DOHH2 (cell line): ENCODE results near the gene PITX3.

ENCODE experiments used
- H3F3A ChIP-seq: fragments of 200-600 bp; sonication (generic), shearing (Covaris generic); 2 replicates; pipeline ENCODE4 v1.6.0; 2016; ENCODE audit warnings: antibody characterized with exemption, mild to moderate bottlenecking; ENCODE audit not compliant: control insufficient read depth, insufficient read depth
- H3K27ac ChIP-seq: fragments of 200-600 bp; sonication (generic); 2 replicates; pipeline ENCODE4 v1.5.1; 2014; ENCODE audit warnings: low read depth, mild to moderate bottlenecking, low read length, moderate library complexity
- H3K27me3 ChIP-seq: fragments of 200-600 bp; sonication (generic); 2 replicates; pipeline ENCODE4 v1.6.1; 2014; ENCODE audit warnings: mild to moderate bottlenecking, low read length, mixed read lengths; ENCODE audit not compliant: control insufficient read depth
- H3K36me3 ChIP-seq: fragments of 200-600 bp; sonication (generic); 2 replicates; pipeline ENCODE4 v1.6.1; 2014; ENCODE audit warnings: mild to moderate bottlenecking, low read length, moderate library complexity, mixed read lengths; ENCODE audit not compliant: control insufficient read depth
- H3K4me1 ChIP-seq: fragments of 200-600 bp; sonication (generic); 2 replicates; pipeline ENCODE4 v1.6.1; 2014; ENCODE audit warnings: mild to moderate bottlenecking, low read length, mixed read lengths; ENCODE audit not compliant: control insufficient read depth
- H3K4me2 ChIP-seq: fragments of 200-600 bp; sonication (generic); 2 replicates; pipeline ENCODE4 v1.6.0; 2014; ENCODE audit warnings: mild to moderate bottlenecking, low read length, moderate library complexity
- H3K4me3 ChIP-seq: fragments of 200-600 bp; sonication (generic); 2 replicates; pipeline ENCODE4 v1.5.1; 2014; ENCODE audit warnings: mild to moderate bottlenecking, low read length, mixed read lengths
- H3K79me2 ChIP-seq: fragments of 200-600 bp; sonication (generic); 2 replicates; pipeline ENCODE4 v1.6.1; 2014; ENCODE audit warnings: mild to moderate bottlenecking, low read length, mixed read lengths; ENCODE audit not compliant: control insufficient read depth
- H3K9me2 ChIP-seq: fragments of 200-600 bp; sonication (generic); replicated peaks from 2 replicates; pipeline ENCODE4 v1.6.1; 2014; ENCODE audit warnings: mild to moderate bottlenecking, low read length, mixed read lengths; ENCODE audit not compliant: control insufficient read depth
- H3K9me3 ChIP-seq: fragments of 200-600 bp; sonication (generic); 2 replicates; pipeline ENCODE4 v1.6.1; 2014; ENCODE audit warnings: antibody characterized with exemption, low read length, mixed read lengths; ENCODE audit not compliant: control insufficient read depth, insufficient read depth
- H4K20me1 ChIP-seq: fragments of 200-600 bp; sonication (generic); 2 replicates; pipeline ENCODE4 v1.6.0; 2014; ENCODE audit warnings: low read depth, mild to moderate bottlenecking, antibody characterized with exemption, low read length, moderate library complexity; ENCODE audit not compliant: control insufficient read depth, insufficient read depth
- CTCF ChIP-seq: fragments of 200-600 bp; sonication (generic); IDR thresholded peaks from one replicate; pipeline ENCODE4 v1.5.1; 2014; ENCODE audit warnings: antibody characterized with exemption, mild to moderate bottlenecking, low read depth, low read length; ENCODE audit not compliant: poor library complexity, severe bottlenecking
- EZH2phosphoT487 ChIP-seq: fragments of 200-600 bp; sonication (generic); IDR thresholded peaks from 2 replicates; pipeline ENCODE4 v1.6.1; 2017; ENCODE audit warnings: borderline replicate concordance, mild to moderate bottlenecking, antibody characterized with exemption, low read length, moderate library complexity, mixed read lengths

Gene PITX3

GRCh38 chr10:102226542-102226870 lies 14.8 kb downstream of the PITX3 start:
- peak overlapping the region; percentile 30 for H3K4me2 ChIP-seq
- TF ChIP-seq EZH2phosphoT487 (no peak), CTCF (no peak)
- peaks cover 38% of the 10 kb centered on the region for H3K27me3 ChIP-seq

DNA sequence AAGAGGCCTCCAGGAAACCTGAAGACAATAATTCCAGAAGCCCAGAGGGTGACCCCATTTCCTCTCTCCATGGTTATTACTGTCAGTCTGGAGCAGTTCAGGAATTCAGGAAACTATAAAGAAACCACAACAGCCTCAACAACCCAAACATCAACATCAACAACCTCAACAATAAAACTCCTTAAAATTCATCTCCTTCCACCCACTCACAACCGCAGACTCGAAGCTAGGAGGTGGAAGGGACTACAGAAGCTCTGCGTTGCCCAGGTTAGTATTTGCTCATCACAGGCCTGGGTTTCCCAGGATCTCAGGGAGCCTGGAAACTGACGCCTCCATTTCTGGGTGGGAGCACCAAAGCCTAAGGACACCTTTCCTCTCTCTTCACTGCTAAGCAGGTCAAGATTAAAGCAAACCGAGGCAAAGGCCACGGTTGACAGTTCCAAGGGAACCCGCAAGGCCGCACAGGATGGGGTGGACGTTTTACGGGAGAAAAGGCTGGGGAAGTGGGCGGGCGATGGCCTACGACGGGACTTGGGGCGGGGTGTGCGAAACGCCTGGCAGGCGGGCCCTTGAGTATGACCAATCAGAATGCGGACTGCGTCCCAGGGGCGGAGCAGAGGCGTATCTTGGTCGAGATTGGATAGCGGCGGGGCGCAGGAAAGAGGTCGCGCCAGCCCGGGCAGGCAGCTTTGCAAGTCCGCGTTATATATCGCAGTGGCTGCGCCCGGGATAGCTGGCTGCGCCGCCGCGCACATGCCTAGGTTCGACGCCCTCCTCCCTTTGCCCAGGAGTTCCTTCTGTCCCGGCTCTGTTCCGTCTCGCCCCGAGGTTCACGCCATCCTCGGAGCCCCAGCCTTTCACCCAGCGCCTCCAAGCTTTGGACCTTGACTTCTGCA lies 15.4 kb downstream of the PITX3 start, which contains the start of gene ELOVL3:
Gene ELOVL3, plus strand, starts transcription at position 654 of the 896 bp plus-strand sequence. CDS start 250 bp downstream, outside the sequence.
- Histone ChIP-seq H3K4me1 (peaks cover 20% of the 10 kb centered on the region), H4K20me1 (no peaks in the 10 kb centered on the region), H3K9me3 (no peaks in the 10 kb centered on the region), H3K4me2 (peak within 1 kb of the TSS; percentile 30), H3K4me3 (no peak within 1 kb of the TSS), H3K9me2 (no peaks in the 10 kb centered on the region), H3K36me3 (no peaks in the 10 kb centered on the region), H3K27me3 (peaks cover 36% of the 10 kb centered on the region), H3K79me2 (no peaks in the 10 kb centered on the region), H3F3A (no peaks in the 10 kb centered on the region), H3K27ac (no peak within 1 kb of the TSS)
- TF ChIP-seq CTCF, result no peak
- no peak for TF ChIP-seq EZH2phosphoT487

More at GRCh38 chr10:102226542-102226870, 14.8 kb downstream of the PITX3 start:
- Histone ChIP-seq H3K27ac (no peak overlapping the region), H3K4me1 (peaks cover 26% of the 10 kb centered on the region), H3F3A (no peaks in the 10 kb centered on the region), H3K9me2 (no peaks in the 10 kb centered on the region), H3K4me3 (no peak overlapping the region), H4K20me1 (no peaks in the 10 kb centered on the region), H3K79me2 (no peaks in the 10 kb centered on the region), H3K36me3 (no peaks in the 10 kb centered on the region), H3K9me3 (no peaks in the 10 kb centered on the region)

DNA sequence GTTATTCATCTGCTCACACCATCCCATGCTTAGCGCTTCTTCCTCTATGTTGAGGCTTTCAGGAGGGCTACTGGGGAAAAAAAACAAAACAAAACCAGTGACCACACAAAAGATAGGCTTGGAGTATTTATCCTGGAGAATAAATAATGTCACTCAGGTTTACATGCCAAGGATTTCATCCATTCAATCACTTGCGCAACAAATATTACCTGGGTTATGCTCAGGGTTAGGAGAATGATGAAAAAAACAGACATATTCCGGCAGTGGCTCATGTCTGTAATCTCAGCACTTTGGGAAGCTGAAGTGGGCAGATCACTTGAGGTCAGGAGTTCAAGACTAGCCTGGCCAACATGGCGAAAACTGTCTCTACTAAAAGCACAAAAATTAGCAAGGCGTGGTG lies 18.5 kb downstream of the PITX3 start:
- H3F3A ChIP-seq, result no peaks in the 10 kb centered on the region
- H3K27ac ChIP-seq, result no peak overlapping the region
- H3K4me2 ChIP-seq, result no peak overlapping the region
- H3K79me2 ChIP-seq, result no peaks in the 10 kb centered on the region
- no peaks in the 10 kb centered on the region for H4K20me1 ChIP-seq
- H3K4me1 ChIP-seq, result peaks cover 8% of the 10 kb centered on the region
- H3K4me3 ChIP-seq, result no peak overlapping the region
- no peaks in the 10 kb centered on the region for H3K9me3 ChIP-seq
- peaks cover 21% of the 10 kb centered on the region for H3K27me3 ChIP-seq
- no peaks in the 10 kb centered on the region for H3K36me3 ChIP-seq
- H3K9me2 ChIP-seq, result no peaks in the 10 kb centered on the region
- TF ChIP-seq CTCF, result no peak
- no peak for TF ChIP-seq EZH2phosphoT487
